Stimulated activated CD4-positive, alpha-beta T cell treated with anti-CD3 and anti-CD28 coated beads, Interleukin-12 subunit alpha, Interleukin-12 subunit beta, amount 100 ng/mL, for 24 hours (primary cell): ENCODE results near the gene IDH3A.
A peak's percentile ranks its signal among the peaks of the same experiment; 100 is the strongest.

Source experiments
- DNase-seq, 2 experiments: peaks; one replicate each; pipeline ENCODE4 v3.0.0-alpha.2; 2020; ENCODE audit warnings: low read depth in 2 of 2

IDH3A gene

DNA sequence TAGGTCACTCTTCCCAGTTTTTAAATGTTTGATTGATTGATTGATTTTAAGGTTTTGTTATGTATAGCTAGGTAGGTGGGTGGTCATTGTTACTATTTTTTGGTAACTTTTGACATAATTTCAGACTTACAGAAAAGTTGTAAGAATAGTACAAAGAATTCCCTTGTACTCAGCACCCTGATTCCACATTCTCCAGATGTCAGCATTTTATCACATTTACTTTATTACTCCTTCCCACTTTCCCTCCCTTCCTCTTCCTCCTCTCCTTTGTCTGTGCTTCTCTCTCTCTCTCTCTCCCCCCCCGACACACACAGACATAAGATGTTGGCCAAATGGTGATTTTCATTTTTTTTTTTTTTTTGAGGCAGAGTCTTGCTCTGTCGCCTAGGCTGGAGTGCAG, 14.8 kb downstream of the IDH3A start:
- DNase-seq = no peak

DNA sequence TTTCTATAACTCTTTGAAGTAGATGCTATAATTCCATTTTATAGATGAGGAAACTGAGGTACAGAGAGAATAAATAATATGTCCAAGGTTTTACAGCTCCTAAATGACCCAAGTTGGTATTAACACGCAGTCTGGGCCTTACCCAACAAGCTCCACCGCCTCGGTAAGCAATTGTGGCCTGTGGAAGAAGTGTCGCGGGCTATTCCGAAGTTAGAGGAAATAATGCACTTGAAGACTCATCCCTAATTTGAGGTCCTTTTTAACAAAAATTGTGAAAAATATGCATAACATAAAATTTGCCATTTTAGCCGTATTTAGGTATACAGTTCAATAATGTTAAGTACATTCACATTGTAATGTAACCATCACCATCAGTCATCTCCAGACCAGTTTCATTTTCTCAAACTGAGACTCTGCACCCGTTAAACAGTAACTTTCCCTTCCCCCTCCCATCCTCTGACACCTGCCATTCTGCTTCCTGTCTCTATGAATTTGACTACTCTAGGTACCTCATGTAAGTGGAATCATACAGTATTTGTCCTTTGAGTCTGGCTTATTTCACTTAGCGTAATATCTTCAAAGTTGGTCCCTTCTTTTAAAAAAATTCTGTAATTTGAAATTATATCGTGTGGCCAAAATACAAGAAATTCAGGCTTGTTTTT, 18.2 kb downstream of the IDH3A start:
- DNase-seq = no peak

DNA sequence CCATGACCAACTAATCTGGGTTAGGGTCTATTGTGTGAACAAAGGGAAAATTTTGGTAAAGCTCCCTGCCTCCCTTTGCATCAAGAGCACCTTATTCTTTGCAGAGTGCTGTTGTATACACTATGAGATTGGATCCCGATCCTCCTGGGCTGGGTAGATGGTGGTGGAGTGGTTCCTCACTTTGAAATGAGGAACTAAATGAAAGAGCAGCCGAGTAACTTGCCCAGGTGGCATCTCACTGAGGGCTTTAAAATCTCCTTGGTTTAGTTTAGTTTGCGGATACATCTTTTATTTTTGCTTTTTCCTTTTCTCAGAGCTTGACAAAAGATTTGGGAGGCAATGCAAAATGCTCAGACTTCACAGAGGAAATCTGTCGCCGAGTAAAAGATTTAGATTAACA, 19.4 kb downstream of the IDH3A start:
- no peak for DNase-seq

DNA sequence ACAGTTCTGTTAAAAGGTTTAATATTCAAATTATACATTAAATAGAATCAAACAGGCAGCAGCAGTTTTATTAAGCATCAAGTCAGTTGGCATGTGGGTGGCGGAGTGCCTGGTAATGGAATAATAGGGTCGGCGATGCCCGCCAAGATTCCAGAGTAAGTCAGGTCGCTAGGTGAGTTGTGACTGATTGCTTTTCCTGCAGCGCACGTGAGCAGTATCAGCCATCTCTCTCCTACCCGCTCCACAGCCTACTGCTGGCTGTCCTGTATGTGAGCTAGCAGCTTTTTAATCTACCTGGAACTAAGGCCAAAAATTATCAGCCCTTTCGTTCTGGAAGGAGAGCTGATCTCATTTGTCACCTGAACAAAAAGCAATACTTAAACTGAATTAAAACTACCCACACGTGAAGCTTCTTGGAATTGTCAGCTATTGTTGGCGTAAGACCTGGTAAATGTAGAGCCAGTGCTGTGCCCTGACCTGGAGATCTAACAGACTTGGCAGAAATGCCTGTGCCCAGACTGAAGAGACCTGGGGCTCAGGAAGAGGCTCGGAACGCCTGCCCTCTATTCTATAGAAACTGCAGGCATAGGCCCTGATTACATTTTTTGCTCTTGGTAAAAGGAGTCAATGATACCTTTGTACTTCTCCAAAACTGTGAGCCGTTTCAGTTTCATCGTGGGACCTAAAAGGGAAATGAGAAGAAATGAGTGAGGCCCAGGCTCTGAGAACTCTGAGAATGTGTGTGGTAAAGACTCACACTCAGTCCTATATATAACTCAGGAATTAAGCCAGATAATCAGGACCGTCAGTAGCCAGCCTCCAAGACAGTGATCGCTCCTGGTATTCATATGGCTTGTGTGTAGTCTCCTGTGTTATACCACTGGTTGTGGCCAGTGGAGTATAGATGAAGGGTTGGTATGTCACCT, 21.9 kb downstream of the IDH3A start:
- no peak for DNase-seq

DNA sequence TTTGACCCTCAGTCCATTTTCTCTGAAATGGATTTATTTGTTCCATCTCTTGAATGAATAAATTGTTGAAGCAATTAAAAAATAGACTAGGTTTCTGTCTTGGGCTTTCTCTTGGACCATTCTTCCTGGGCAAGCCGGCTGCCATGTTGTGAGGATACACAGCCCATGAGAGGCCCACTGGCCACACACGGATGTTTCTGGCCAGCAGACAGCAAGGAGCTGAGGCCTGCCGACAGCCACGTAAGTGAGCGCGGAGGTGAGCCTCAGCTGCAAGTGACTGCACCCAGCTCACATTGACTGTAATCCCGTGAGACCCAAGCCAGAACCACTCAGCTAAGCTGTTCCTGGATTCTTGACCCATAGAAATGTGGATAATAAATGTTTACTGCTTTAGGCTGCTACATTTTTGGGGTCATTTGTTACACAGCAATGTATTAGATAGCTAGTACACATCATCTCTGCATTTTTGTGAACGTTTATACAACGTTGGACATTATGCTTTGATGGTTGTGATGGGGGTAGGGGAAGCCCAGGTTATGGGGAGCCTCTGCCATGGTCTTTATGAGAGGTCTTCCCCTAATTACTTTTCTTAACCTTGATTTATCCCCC, 22.8 kb downstream of the IDH3A start:
- DNase-seq = no peak

DNA sequence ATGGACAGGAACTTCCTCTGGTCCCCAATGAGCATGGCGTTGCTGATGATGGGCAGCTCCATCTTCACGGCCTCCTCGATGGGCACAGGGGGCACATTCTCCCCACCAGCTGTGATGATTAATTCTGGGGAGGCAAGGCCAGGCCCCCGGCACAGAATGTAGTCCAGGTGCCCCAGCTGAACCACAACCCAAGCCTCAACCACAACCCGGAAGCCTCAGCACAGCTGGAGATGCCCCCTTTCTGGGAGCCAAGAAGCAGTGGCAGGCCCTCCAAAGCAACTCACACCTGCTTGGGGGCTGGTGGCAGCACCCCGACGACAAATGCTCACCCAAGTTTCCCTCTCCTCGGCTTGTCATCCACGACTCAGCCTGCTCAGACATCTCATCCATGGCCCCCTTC, 25.2 kb downstream of the IDH3A start:
- no peak for DNase-seq

DNA sequence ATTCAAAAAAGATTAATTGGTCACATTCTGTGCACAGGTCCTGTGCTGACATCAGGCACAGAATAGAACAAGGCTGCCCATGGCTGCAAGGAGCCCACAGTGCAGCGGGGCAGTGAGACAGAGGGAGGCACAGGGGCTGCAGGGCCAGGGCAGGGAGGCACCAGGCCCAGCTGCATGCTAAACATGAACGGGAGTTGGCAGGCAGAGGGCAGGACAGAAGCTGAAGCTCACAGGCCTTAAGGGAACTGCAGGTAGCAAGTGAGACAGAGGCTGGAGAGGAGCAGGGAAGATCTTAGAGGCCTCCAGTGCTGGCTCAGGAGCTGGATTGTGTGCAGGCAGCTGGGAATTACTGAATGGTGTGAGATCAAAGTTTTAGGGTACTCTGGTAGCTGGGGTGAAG, 26.2 kb downstream of the IDH3A start:
- no peak for DNase-seq

DNA sequence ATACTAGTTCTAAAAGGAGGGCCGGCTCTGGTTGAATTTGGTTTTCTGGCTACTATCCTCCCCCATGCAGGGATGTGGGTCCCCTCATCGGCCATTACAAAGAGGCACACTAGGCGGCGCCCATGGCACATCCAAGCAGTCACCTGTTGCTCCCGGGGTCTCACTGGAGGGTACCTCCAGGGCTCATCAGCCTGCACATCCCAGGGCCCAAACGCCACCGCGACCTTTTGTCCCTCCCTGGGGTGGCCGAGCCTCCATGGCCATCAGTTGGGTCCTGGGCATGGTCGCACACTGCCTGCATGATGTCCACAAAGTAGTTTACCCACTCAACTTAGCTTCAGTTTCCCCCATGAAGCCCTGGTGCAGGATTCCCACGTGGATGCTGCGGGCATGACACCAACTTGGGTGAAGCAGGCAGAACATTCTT, 28.3 kb downstream of the IDH3A start:
- DNase-seq = no peak

DNA sequence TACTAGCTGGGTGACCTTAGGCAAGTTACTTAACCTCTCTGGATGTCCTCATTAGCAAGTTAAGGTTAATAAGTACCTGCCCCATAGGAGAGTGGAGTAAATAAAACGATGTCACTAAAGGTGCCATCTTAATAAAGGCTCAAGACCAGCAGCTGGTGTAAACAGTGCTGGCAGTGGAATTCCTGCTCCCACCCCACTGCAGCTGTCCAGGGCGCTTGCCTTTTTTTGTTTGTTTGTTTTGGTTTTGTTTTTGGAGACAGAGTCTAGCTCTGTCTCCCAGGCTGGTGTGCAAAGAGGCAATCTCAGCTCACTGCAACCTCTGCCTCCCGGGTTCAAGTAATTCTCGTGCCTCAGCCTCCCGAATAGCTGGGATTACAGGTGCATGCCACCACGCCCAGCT, 28.9 kb downstream of the IDH3A start:
- DNase-seq = no peak

DNA sequence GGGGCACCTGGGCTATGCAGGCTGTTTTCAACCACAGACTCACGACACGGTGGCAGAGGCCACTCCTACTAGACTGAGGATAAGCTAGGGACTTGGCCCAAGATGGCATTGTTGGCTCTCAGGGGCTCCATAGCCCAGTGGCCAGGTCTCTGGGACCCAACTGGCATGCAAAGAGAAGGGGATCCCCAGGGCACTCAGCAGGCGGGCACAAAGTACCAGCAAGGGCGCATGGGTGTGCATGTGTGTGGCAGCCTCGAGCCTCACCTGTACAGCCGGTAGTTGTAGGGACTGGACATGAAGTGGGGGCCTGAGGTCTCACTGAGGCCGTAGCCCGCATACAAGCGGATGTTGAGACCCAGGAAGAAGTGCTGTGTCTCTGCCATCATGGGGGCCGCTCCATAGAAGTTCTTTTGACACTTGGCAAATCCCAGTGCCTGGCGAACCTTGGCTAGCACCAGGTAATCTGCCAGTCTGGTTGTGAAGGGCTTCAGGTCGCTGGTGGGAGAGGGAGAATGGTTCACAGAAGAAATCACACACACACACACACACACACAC, 30.2 kb downstream of the IDH3A start:
- DNase-seq = no peak

DNA sequence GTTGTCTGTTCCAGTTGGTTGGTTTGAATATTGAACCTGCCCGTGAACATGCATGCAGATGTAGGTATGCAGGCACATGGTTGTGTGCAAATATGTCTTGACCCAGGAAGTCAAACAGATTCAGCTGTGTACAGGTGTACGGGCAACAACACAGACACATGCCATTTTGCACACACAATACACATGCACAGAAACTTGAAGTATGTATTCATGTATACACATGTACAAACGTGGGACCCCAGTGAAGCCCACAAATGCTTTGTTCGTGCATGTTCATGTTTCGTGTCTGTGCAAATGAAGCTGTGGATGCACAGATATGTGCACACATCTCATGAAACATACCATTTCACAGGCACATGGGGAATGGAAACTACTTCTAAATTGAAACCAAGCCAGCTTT, 30.7 kb downstream of the IDH3A start:
- no peak for DNase-seq

DNA sequence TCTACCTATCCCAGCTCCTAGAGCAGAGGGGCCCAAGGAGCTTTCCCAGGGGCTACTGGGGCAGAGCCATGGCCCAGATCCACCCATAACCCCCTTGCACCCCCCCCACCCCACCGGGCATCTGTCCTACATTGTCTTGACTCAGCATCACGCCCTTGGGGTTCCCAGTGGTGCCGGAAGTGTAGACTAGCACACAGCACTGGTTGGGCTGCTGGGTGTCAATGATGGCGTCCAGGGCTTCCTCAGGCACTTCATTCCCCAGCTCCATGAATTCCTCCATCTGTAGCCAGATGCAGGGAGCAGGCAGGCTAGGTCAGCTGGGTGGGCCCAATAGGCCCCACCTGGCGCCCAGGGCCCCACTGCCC, 33.2 kb downstream of the IDH3A start:
- no peak for DNase-seq

DNA sequence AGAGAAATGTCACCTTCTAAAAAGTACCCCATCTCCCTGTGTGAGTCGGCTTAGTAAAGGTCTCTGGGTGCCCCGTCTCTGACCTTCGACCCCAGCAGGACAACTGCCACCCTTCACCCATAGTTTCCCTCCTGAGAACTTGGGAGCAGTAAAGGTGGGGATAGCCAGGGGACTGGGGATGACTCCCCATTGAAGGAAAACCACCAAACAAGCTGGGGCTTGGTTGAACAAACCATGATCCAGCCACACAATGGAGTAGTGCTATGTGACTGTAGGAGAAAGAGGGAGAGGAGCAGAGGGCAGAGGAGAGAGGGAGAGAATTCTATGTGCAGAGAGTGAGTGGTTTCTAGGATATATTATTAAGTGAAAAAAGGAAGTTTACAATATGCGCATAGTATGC, 33.7 kb downstream of the IDH3A start:
- no peak for DNase-seq

DNA sequence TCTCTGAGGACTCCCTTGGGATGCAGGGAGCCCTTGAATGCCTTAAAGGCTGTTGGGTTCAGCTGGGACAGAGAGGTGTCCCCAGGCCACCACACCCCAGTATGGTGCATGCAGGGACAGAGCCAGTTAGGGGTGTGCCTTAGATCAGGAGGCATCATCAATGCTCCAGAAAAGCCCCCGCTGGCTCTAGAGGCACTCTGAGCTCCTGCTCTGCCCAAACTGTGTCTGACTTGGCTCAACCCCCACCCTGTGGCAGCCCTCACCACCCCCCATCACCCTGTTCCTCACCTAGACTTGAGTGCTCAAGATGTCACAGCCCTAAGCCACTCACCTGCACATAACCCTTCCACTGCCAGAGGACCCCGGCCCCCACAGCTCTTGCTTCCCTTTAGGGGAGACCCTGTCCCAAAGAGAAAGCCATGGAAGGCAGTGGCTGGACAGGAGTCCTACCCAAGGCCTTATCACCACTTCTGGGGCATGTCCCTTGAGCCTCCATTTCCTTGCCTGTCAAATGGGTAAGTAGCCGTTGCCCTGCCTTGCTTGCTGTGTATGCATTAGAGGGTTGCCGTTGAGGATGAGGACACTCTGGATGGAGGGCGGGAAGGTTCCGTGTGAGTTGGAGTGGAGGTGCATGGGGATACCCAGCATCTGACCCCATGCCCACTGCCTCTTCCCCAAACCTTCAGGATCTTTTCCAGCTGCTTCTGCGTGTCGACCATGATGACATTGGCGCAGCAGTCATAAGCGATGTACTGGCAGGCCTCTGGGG, 43.8 kb downstream of the IDH3A start:
- DNase-seq = no peak

DNA sequence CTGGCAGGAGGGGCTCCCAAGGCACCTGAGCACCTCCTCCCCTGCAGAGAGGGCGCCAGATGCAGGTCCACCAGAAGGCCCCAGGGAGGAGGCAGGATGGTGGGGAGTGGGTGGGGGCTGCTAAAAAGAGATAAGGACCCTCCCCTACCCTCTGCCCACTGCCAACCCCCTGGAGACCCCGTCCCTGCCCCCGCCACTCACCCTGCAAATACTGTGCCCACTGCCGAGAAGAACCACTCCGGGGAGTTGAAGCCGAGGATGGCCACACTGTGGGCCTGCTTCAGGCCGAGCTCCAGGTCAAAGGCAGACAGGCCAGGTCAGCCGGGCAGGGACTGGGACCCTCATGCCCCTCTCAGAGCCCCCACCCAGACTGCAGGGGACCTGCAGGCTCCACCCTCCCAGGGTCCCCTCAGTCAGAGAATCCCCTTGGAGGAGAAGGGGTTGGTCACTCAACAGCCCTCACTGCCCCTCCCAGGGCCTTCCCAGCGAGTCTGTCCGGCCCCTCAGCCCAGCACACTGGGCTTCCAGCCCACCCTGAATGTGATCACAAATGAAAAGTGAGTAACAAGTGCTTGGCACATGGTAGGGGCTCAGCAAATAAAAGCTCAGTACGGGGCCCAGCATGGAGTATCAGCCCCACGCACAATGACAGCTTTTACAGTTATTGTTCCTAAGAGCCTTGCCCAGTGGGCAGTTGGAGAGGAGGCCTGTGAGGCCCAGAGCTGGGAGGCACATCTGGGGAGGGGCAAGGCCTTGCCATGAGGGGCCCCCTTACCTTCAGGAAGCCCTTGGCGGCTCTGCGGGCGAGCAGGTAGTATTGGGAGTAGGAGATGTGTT, 44.8 kb downstream of the IDH3A start:
- DNase-seq = no peak

DNA sequence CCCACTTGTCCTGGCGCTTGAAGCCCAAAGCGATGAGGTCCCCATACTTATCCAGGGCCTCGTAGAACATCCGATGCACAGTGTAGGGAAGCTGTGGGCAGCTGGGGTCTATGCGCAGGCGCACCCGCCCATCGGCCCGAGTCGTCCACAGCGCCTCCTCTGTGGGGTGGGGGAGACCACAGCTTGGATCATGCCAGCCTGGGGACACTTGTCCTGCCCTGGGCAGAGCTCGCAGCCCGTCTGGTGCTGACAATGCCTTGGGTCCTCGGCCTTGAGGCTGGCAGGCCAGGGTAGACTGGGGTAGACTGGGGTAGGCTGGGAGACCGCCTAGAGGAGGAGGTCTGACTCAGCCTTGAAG, 45.4 kb downstream of the IDH3A start:
- no peak for DNase-seq

DNA sequence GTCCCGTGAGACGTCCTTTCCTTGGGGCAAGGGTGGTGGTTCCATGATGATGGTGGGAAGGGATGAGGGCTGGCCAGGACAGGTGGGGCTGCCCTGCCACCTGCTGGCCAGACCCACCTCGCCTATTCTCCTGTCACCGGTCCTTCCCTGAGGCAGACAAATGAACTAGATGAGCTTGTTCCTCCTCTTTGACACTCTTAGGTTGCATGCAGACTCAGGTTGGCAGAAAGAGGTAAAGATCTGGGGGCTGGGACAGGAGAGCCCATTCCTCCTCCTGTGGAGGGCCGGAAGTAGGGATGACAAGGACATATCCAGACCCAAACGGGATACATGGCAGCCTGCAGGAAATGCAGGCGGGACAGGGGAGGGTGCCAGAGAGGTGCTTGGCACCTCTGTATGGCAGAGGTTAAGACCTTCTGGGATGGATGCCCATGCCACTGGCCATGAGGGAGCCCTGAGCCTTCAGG, 46.6 kb downstream of the IDH3A start:
- peak; percentile 11 to 17 for DNase-seq

DNA sequence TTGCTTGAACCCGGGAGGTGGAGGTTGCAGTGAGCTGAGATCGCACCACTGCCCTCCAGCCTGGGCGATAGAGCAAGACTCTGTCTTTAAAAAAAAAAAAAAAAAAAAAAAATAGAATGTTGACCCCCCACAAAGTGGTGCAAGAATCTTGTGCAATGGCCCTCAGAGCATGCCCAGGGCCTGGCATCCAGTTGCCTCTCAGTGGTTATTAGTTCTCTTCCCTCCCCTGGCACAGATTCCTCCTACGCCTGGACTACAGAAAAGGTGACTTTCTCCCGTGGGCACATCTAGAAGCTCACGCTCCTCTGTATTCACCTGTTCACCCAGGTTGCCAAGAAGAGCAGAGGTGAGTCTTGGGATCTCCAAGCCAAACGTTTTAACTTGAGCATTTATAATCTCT, 48.5 kb downstream of the IDH3A start:
- no peak for DNase-seq

DNA sequence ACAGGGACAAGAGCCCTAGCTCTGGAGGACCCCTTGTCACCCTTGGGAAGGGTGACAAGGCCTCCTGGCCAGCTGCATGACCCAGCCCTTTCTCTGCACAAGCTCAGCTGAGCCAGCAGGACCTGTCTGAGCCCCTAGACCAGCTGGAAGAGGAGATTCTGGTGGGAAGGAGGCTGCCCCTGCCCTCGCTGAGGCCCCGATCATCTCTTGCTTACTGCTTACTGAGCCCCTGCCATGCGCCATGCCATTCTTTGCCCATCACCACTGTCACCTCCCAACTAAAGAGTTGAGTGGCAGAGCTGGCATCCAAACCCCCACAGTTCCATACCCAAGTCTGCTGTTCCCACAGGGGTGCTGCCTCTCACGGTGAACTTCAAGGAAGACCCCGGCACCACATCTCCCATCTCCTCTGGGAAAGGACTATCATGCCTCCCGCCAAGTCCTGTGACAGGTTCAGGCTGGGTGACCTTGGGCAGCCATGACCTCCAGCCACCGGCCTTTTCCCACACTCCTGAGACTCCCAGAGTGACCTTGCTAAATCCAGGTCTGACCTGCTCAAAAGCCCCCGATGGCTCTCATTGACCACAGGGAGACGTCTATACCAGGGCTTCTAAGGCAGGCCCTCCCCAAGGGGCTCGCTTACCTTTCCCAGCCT, 51.2 kb downstream of the IDH3A start:
- DNase-seq = no peak
